Right renal cortex interstitium (tissue), 3 donors: ENCODE results near the gene UGT1A10. TPM values are rescaled to one million over a fixed set of nuclear protein-coding genes. Genes with fewer than 3 reads are reported as not detected.
"Not testable (repeated sequence)": the region's sequence is repeated elsewhere in the genome, so short reads cannot be mapped to it uniquely, and the experiment has no call there.

ENCODE experiments used
- DNase-seq, 3 donors: peaks; one replicate each; pipeline ENCODE4 v3.0.0-alpha.2; 2013; ENCODE audit warnings: low read depth in 3 of 3, low spot score in 2 of 3
- polyA plus RNA-seq, 3 donors: library from polyadenylated mRNA; unstranded; fragments of 120-200 nt; gene quantifications; one replicate each; pipeline ENCODE4 v1.2.1, GENCODE V29; 2013; ENCODE audit not compliant: insufficient read length in 3 of 3

UGT1A10 gene
- polyA plus RNA-seq, 3 donors, result not detected

DNA sequence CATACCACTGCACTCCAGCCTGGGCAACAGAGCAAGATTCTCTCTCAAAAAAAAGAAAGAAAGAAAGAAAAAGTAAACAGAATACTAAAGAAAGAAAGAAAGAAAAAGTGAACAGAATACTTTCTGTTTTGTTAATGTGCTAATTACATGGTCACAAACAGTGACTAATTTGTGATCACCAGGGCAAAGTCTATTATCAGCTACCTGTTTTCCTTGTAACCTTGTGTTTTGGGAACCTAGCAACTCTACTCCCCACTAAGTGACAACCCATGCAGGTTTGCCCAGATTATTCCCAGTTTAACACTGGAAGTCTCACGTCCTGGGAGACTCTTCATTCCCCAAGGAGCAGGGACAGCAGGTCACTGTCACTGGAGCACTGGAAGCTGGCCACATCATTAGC, 18.8 kb downstream of the UGT1A10 start:
- no peak for DNase-seq

DNA sequence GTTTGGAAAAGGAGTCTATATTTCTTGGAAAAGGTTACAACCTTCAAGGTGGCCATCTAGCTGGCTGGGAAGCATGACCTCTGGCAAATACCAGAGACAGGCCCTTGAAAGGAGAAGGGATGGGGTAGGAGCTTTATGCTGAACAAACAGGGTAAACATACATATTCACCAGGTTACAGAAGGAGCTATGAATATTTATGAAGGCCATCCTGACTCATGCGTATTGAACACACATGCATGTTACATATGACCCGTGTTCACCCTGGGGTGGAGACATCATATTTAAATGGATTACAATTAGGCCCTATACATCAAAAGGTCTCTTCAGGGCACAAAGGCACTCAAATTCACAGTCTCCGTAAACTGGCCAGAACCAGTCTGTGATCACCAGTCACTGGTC, 19.7 kb downstream of the UGT1A10 start:
- DNase-seq, result not testable (repeated sequence)

- DNase-seq, result no peak
Observed at GRCh38 chr2:233656443-233656842, 20.2 kb downstream of the UGT1A10 start.

GRCh38 chr2:233658610-233659009, 22.4 kb downstream of the UGT1A10 start:
- no peak for DNase-seq

DNA sequence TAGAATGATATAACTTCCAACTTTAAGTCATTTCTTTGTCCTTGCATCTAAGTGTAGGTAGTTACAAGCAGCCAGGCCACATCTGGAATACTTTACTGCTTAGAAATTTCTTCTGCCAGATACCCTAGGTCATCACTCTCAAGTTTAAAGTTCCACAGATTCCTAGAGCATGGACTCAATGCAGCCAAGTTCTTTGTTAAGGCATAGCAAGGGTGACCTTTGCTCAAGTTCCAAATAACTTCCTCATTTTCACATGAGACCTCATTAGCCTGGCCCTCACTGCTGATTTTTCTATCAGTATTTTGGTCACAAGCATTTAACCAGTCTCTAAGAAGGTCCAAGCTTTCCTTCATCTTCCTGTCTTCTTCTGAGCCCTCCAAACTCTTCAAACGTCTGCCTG, 27.7 kb downstream of the UGT1A10 start:
- DNase-seq, result no peak

- no peak for DNase-seq
Observed at GRCh38 chr2:233668605-233669260, 32.5 kb downstream of the UGT1A10 start.

- DNase-seq, result no peak
Observed at GRCh38 chr2:233671290-233672161, 35.3 kb downstream of the UGT1A10 start, which contains the start of gene UGT1A9. UGT1A9 (plus strand) TSS chr2:233671898; CDS start chr2:233671935, 37 bp downstream.

GRCh38 chr2:233672886-233673285, 36.6 kb downstream of the UGT1A10 start:
- no peak for DNase-seq

- no peak for DNase-seq
Observed at GRCh38 chr2:233673896-233674295, 37.6 kb downstream of the UGT1A10 start.

GRCh38 chr2:233674314-233674713, 38.1 kb downstream of the UGT1A10 start:
- DNase-seq, result no peak

- DNase-seq, result no peak
Observed at GRCh38 chr2:233674995-233675394, 38.7 kb downstream of the UGT1A10 start.

GRCh38 chr2:233676046-233676445, 39.8 kb downstream of the UGT1A10 start:
- DNase-seq, result no peak

- DNase-seq, result no peak
Observed at GRCh38 chr2:233679196-233679595, 42.9 kb downstream of the UGT1A10 start.

DNA sequence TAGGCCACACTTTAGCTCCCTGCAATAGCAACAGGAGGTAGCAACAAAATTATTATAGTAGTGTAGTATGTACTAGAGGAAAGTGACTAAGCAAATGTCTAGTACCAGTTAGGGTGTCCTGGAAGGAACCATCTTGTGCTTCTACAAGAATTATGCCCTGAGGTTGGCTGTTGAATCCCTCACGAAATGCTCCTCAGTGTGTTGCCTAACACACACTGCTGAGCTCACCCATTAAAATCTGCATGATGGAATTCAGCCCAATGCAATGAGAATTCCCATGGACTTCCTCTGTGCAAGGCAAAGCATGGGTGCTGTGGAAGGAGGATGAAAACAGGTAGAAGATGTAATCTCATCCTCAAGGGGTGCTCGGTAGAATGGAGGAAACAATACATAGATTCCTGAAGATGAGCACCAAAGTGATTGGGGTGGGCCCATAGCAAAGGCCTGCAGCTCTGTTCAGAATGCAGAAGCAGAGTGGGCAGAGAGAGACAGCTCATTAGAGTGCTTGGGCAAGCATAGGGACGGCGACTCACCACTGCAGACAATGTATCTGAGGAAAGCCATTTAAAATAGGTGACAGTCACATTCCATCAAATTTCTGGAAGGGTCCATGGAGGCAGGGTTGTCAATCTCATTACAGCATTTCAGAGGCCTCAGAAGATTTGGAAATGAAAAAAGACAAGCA, 44.3 kb downstream of the UGT1A10 start:
- DNase-seq, result no peak

GRCh38 chr2:233681521-233682099, 45.4 kb downstream of the UGT1A10 start, which contains the start of gene UGT1A7:
UGT1A7 (plus strand) TSS chr2:233681901; CDS start chr2:233681938, 37 bp downstream.
- no peak for DNase-seq

- DNase-seq, result no peak
Observed at GRCh38 chr2:233684640-233685039, 48.4 kb downstream of the UGT1A10 start.

GRCh38 chr2:233686928-233687327, 50.7 kb downstream of the UGT1A10 start:
- DNase-seq, result no peak

DNA sequence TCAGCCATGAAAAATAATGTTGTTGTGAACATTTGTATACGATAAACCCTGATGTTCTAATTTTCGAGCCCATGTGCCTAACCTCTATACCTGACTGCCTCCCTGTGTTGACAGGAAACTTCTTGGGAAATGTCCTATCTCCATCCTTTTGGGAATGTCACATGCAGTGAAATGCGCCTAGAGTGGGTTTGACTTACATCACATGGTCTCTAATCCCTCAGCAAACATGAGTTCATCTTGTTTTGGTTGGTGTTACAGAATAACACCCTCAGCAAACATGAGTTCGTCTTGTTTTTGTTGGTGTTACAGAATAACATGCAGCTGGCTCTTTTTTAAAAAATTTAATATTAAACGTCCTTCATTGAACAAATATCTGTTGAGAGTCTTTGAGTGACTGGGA, 52.1 kb downstream of the UGT1A10 start:
- no peak for DNase-seq

- no peak for DNase-seq
Observed at GRCh38 chr2:233689031-233689430, 52.8 kb downstream of the UGT1A10 start.

- DNase-seq, result no peak
Observed at GRCh38 chr2:233689501-233689900, 53.3 kb downstream of the UGT1A10 start.

GRCh38 chr2:233690444-233690843, 54.2 kb downstream of the UGT1A10 start:
- no peak for DNase-seq
